ENCODE data around the gene CHMP3.
"Not testable (repeated sequence)": the region's sequence is repeated elsewhere in the genome, so short reads cannot be mapped to it uniquely, and the experiment has no call there.

GRCh38 chr2:86548913-86549396 is 14.3 kb downstream of the CHMP3 start:
- not testable (repeated sequence) for TF ChIP-seq EP300 (IDR thresholded peaks at IDR 0.05; ENCODE audit: borderline replicate concordance in 1 of 2, low read depth in 2 of 2, low read length in 2 of 2); CTCF (IDR thresholded peaks at IDR 0.05; ENCODE audit: control extremely low read depth in 1 of 3, insufficient read depth in 1 of 3, low read depth in 1 of 3, low read length in 3 of 3)

All from H1 (cell line).